HG02943 (cell line): ENCODE results near the gene MTF1.
"Not testable (repeated sequence)": the region's sequence is repeated elsewhere in the genome, so short reads cannot be mapped to it uniquely, and the experiment has no call there.

Experiments used
- ATAC-seq: cut with Tn5 transposase; IDR thresholded peaks from one replicate; pipeline ENCODE4 v1.9.1; 2021; ENCODE audit warnings: mild to moderate bottlenecking, low read depth, moderate library complexity; ENCODE audit not compliant: unreplicated experiment

MTF1 gene

GRCh38 chr1:37795340-37796125 is 63.9 kb downstream of the MTF1 start:
- ATAC-seq: no peak

GRCh38 chr1:37794372-37795339 is 64.7 kb downstream of the MTF1 start:
- no peak for ATAC-seq

- ATAC-seq: no peak
Measured at GRCh38 chr1:37793773-37794371, 65.5 kb downstream of the MTF1 start, which contains the start of gene MANEAL. Gene MANEAL, plus strand, starts transcription at chr1:37793847. Its CDS starts 336 bp downstream, at chr1:37794183.

- no peak for ATAC-seq
Measured at GRCh38 chr1:37792943-37793686, 66.3 kb downstream of the MTF1 start.

- ATAC-seq: no peak
Measured at GRCh38 chr1:37782491-37782890, 76.9 kb downstream of the MTF1 start.

GRCh38 chr1:37778654-37779053 is 80.7 kb downstream of the MTF1 start:
- no peak for ATAC-seq

- no peak for ATAC-seq
Measured at GRCh38 chr1:37776946-37777516, 82.4 kb downstream of the MTF1 start.

- ATAC-seq: not testable (repeated sequence)
Measured at GRCh38 chr1:37771440-37771839, 88.0 kb downstream of the MTF1 start.

GRCh38 chr1:37767488-37767887 is 91.9 kb downstream of the MTF1 start:
- no peak for ATAC-seq

GRCh38 chr1:37765916-37766664 is 93.3 kb downstream of the MTF1 start:
- no peak for ATAC-seq

GRCh38 chr1:37764888-37765441 is 94.4 kb downstream of the MTF1 start, which contains the start of gene EPHA10:
Gene EPHA10, minus strand, starts transcription at chr1:37765120. Its CDS starts 54 bp downstream, at chr1:37765066.
- no peak for ATAC-seq

GRCh38 chr1:37764414-37764825 is 95.0 kb downstream of the MTF1 start:
- no peak for ATAC-seq

- ATAC-seq: no peak
Measured at GRCh38 chr1:37763791-37764413, 95.5 kb downstream of the MTF1 start.

- no peak for ATAC-seq
Measured at GRCh38 chr1:37762516-37762915, 96.9 kb downstream of the MTF1 start.

GRCh38 chr1:37761416-37762095 is 97.8 kb downstream of the MTF1 start:
- no peak for ATAC-seq
